Transverse colon (tissue), 4 donors: ENCODE results near the gene SBSN. TPM values are rescaled to one million over a fixed set of nuclear protein-coding genes. Genes with fewer than 3 reads are reported as not detected.

Experiments
- DNase-seq: peaks from one replicate; pipeline ENCODE4 v3.0.0-alpha.2; 2019
- H3K27ac ChIP-seq, 4 donors: fragments of 200-600 bp; sonication (generic); 2 replicates each; pipeline ENCODE4 v1.5.1; 2016 to 2018; ENCODE audit warnings: inconsistent platforms in 4 of 4
- H3K27me3 ChIP-seq: fragments of 200-600 bp; sonication (generic); 2 replicates; pipeline ENCODE4 v1.5.1; 2017; ENCODE audit warnings: inconsistent platforms
- H3K36me3 ChIP-seq, 4 donors: fragments of 200-600 bp; sonication (generic); 2 replicates each; pipeline ENCODE4 v1.5.1; 2017 to 2019; ENCODE audit warnings: inconsistent platforms in 4 of 4
- H3K4me1 ChIP-seq, 4 donors: fragments of 200-600 bp; sonication (generic); 2 replicates each; pipeline ENCODE4 v1.5.1; 2017 to 2020; ENCODE audit warnings: inconsistent platforms in 4 of 4
- H3K4me3 ChIP-seq, 4 donors: fragments of 200-600 bp; sonication (generic); 1 replicate in 1 of 4; 2 replicates in 3 of 4; pipeline versions ENCODE4 v1.5.1 to v1.6.1; 2017 to 2019; ENCODE audit warnings: inconsistent platforms in 4 of 4
- H3K9me3 ChIP-seq, 2 donors: fragments of 200-600 bp; sonication (generic); 2 replicates each; pipeline ENCODE4 v1.5.1; 2017 to 2019; ENCODE audit warnings: inconsistent platforms in 2 of 2
- POLR2A ChIP-seq: fragments of 450-650 bp; IDR thresholded peaks from one replicate; pipeline ENCODE4 v1.6.1; 2016; ENCODE audit warnings: antibody characterized with exemption, mild to moderate bottlenecking, moderate library complexity
- WGBS, 2 donors: methylation state at CpG; one replicate each; pipeline ENCODE4 v1.1.5; 2018; ENCODE audit warnings: low coverage in 1 of 2; 5-methylcytosine and 5-hydroxymethylcytosine counted together
- in situ Hi-C, 4 donors: fragments of 200-750 bp; cut with MboI; loops; one replicate each; pipeline versions ENCODE4 v1.15.0 to v1.15.1; 2017; ENCODE audit warnings: low sequenced_read_pairs in 3 of 4, low pct_ligation_motif_present in 1 of 4, low pct_unique_long_range_greater_than_20kb in 1 of 4
- intact Hi-C: fragments of 100-400 bp; cut with DNase I; formaldehyde crosslinking; loops from one replicate; pipeline ENCODE4 v1.15.1; 2023; ENCODE audit warnings: low total_unique reads
- total RNA-seq, 4 donors: library from RNA; depleted of rRNA; stranded (reverse); fragments of >200 nt; gene quantifications; one replicate each; pipeline ENCODE4 v1.1.0, GENCODE V29; 2016

Gene SBSN
- total RNA-seq, 4 donors from 2014 or later = not detected

- Histone ChIP-seq H3K36me3 (no peaks in the 10 kb centered on the region), H3K27me3 (no peaks in the 10 kb centered on the region), H3K4me3 (no peak overlapping the region), H3K9me3 (no peaks in the 10 kb centered on the region), H3K27ac (no peak overlapping the region), H3K4me1 (no peaks in the 10 kb centered on the region)
- in situ Hi-C loops = loop anchor here in 1 of 4 donors (25.0 kb wide), 1 partner anchor 112 kb away; the partner anchor contains the start of genes FFAR3 and GPR42
- DNase-seq = no peak
- WGBS, 2 donors = 95 to 97% methylated on average over 6 to 14 of the region's 14 CpGs
- intact Hi-C loops = no loop called here
- TF ChIP-seq POLR2A = no peak
Measured at GRCh38 chr19:35474104-35474503, 54.0 kb downstream of the SBSN start.

Other genes starting within 250 kb of the SBSN start
- gene HAMP, start 245.8 kb downstream of the SBSN start, total RNA-seq = not detected
- gene MAG, start 236.2 kb downstream of the SBSN start, total RNA-seq = not detected
- gene CD22, start 199.1 kb downstream of the SBSN start, total RNA-seq = 10 to 100 TPM in 2 of 4 donors, 1 to 10 TPM in 1, not detected in 1; 4.4 to 27.7 (median 21.1) TPM
- under 1 TPM in 1 of 4 donors, not detected in 3; 0.32 TPM for gene FFAR1, start 180.4 kb downstream of the SBSN start, total RNA-seq
- under 1 TPM in 1 of 4 donors, not detected in 3; 0.27 TPM for gene FFAR3, start 169.9 kb downstream of the SBSN start, total RNA-seq
- gene GPR42, start 157.2 kb downstream of the SBSN start, total RNA-seq = not detected
- 1 to 10 TPM in 1 of 4 donors, under 1 TPM in 1, not detected in 2; 0.32 to 2.2 TPM for gene FFAR2, start 80.1 kb downstream of the SBSN start, total RNA-seq
- gene KRTDAP, start 37.8 kb downstream of the SBSN start, total RNA-seq = not detected
- gene DMKN, start 14.7 kb downstream of the SBSN start, total RNA-seq = 10 to 100 TPM in 2 of 4 donors, 1 to 10 TPM in 2; 2.7 to 18.1 (median 10.0) TPM
- not detected for gene GAPDHS, start 5.1 kb upstream of the SBSN start, total RNA-seq
- gene TMEM147, start 17.3 kb upstream of the SBSN start, total RNA-seq = 10 to 100 TPM; 29.5 to 77.0 (median 54.0) TPM
- gene ATP4A, start 35.3 kb upstream of the SBSN start, total RNA-seq = not detected
- not detected for gene PMIS2, start 57.9 kb upstream of the SBSN start, total RNA-seq
- gene HAUS5, start 84.4 kb upstream of the SBSN start, total RNA-seq = 1 to 10 TPM; 3.7 to 6.6 (median 5.2) TPM
- 100 to 1,000 TPM in 1 of 4 donors, 10 to 100 TPM in 3; 53.1 to 107 (median 62.5) TPM for gene RBM42, start 100.7 kb upstream of the SBSN start, total RNA-seq
- gene ETV2, start 113.4 kb upstream of the SBSN start, total RNA-seq = 10 to 100 TPM in 1 of 4 donors, 1 to 10 TPM in 2, not detected in 1; 1.1 to 35.2 (median 3.5) TPM
- gene COX6B1, start 120.0 kb upstream of the SBSN start, total RNA-seq = 1,000 to 10,000 TPM in 1 of 4 donors, 100 to 1,000 TPM in 3; 368 to 1,320 (median 628) TPM
- not detected for gene UPK1A, start 138.2 kb upstream of the SBSN start, total RNA-seq
- not detected for gene ZBTB32, start 176.2 kb upstream of the SBSN start, total RNA-seq
- 10 to 100 TPM; 31.8 to 63.9 (median 50.7) TPM for gene KMT2B, start 189.7 kb upstream of the SBSN start, total RNA-seq
- 1 to 10 TPM in 3 of 4 donors, under 1 TPM in 1; 0.40 to 7.3 (median 6.0) TPM for gene IGFLR1, start 214.1 kb upstream of the SBSN start, total RNA-seq
- 100 to 1,000 TPM in 1 of 4 donors, 10 to 100 TPM in 3; 34.8 to 122 (median 44.9) TPM for gene U2AF1L4, start 217.1 kb upstream of the SBSN start, total RNA-seq
- 10 to 100 TPM in 3 of 4 donors, 1 to 10 TPM in 1; 6.6 to 80.0 (median 56.8) TPM for gene PSENEN, start 217.3 kb upstream of the SBSN start, total RNA-seq
- 10 to 100 TPM; 10.5 to 41.1 (median 15.8) TPM for gene LIN37, start 220.3 kb upstream of the SBSN start, total RNA-seq
- 100 to 1,000 TPM in 1 of 4 donors, 10 to 100 TPM in 3; 22.3 to 185 (median 43.9) TPM for gene HSPB6, start 228.7 kb upstream of the SBSN start, total RNA-seq
- gene PROSER3, start 229.9 kb upstream of the SBSN start, total RNA-seq = 10 to 100 TPM in 2 of 4 donors, 1 to 10 TPM in 2; 9.2 to 42.8 (median 24.6) TPM
- 10 to 100 TPM in 2 of 4 donors, 1 to 10 TPM in 2; 6.7 to 70.3 (median 17.2) TPM for gene ARHGAP33, start 247.3 kb upstream of the SBSN start, total RNA-seq